Astrocyte (in vitro differentiated cells and primary cell): ENCODE measurements around the gene KANSL3. TPM values are rescaled to one million over a fixed set of nuclear protein-coding genes. Genes with fewer than 3 reads are reported as not detected.

ENCODE experiments used
- DNase-seq: peaks from one replicate; pipeline ENCODE4 v3.0.0-alpha.2; 2010; ENCODE audit warnings: low read depth
- FAIRE-seq: peaks from 2 replicates; lab custom pipeline; 2011; peaks lifted over from hg19 to GRCh38; lab: Jason Lieb, UNC
- H2AFZ ChIP-seq: 2 replicates; pipeline ENCODE4 v1.6.0; 2012; ENCODE audit warnings: low read depth, low read length, inconsistent platforms
- H3K27ac ChIP-seq: 2 replicates; pipeline ENCODE4 v1.5.1; 2011; ENCODE audit warnings: low read depth, low read length, inconsistent platforms
- H3K27me3 ChIP-seq: 2 replicates; pipeline ENCODE4 v1.6.0; 2011; ENCODE audit warnings: low read length, inconsistent platforms; ENCODE audit not compliant: insufficient read depth
- H3K36me3 ChIP-seq: 2 replicates; pipeline ENCODE4 v1.5.1; 2011; ENCODE audit warnings: low read length, inconsistent platforms; ENCODE audit not compliant: insufficient read depth
- H3K4me1 ChIP-seq: 2 replicates; pipeline ENCODE4 v1.5.1; 2011; ENCODE audit warnings: low read length, inconsistent platforms; ENCODE audit not compliant: insufficient read depth
- H3K4me2 ChIP-seq: 2 replicates; pipeline ENCODE4 v1.6.0; 2012; ENCODE audit warnings: low read length, inconsistent platforms
- H3K4me3 ChIP-seq: 2 replicates; pipeline ENCODE4 v1.5.1; 2011; ENCODE audit warnings: low read depth, mild to moderate bottlenecking, low read length, inconsistent platforms; ENCODE audit not compliant: insufficient read depth
- H3K79me2 ChIP-seq: 2 replicates; pipeline ENCODE4 v1.6.0; 2012; ENCODE audit warnings: mild to moderate bottlenecking, low read length, inconsistent platforms; ENCODE audit not compliant: insufficient read depth
- H3K9ac ChIP-seq: 2 replicates; pipeline ENCODE4 v1.6.0; 2012; ENCODE audit warnings: mild to moderate bottlenecking, low read length, inconsistent platforms
- H3K9me3 ChIP-seq: 2 replicates; pipeline ENCODE4 v1.5.1; 2012; ENCODE audit warnings: low read depth, mild to moderate bottlenecking, low read length, inconsistent platforms; ENCODE audit not compliant: insufficient read depth
- H4K20me1 ChIP-seq: 2 replicates; pipeline ENCODE4 v1.6.0; 2012; ENCODE audit warnings: low read length, inconsistent platforms; ENCODE audit not compliant: insufficient read depth
- H3K27ac Mint-ChIP-seq: one replicate; pipeline ENCODE4 v1.8.0; 2021; ENCODE audit warnings: mild to moderate bottlenecking, mixed read lengths; ENCODE audit not compliant: unreplicated experiment
- H3K27me3 Mint-ChIP-seq: one replicate; pipeline ENCODE4 v1.8.0; 2021; ENCODE audit warnings: low read depth, mixed read lengths; ENCODE audit not compliant: unreplicated experiment
- H3K36me3 Mint-ChIP-seq: one replicate; pipeline ENCODE4 v1.8.0; 2021; ENCODE audit warnings: low read depth, mixed read lengths; ENCODE audit not compliant: unreplicated experiment
- H3K4me1 Mint-ChIP-seq: one replicate; pipeline ENCODE4 v1.8.0; 2021; ENCODE audit warnings: low read depth, mixed read lengths; ENCODE audit not compliant: unreplicated experiment
- H3K4me3 Mint-ChIP-seq: one replicate; pipeline ENCODE4 v1.8.0; 2021; ENCODE audit warnings: mild to moderate bottlenecking, moderate library complexity, mixed read lengths; ENCODE audit not compliant: unreplicated experiment
- H3K9me3 Mint-ChIP-seq: one replicate; pipeline ENCODE4 v1.8.0; 2021; ENCODE audit warnings: mild to moderate bottlenecking, mixed read lengths; ENCODE audit not compliant: unreplicated experiment
- EZH2 ChIP-seq: IDR thresholded peaks from 2 replicates; pipeline ENCODE4 v1.6.1; 2012; ENCODE audit warnings: mild to moderate bottlenecking, low read length, inconsistent platforms; ENCODE audit not compliant: insufficient read depth
- total RNA-seq: library from RNA; stranded (reverse); gene quantifications from 2 replicates; pipeline ENCODE4 v1.2.1, GENCODE V29; 2021
- TF ChIP-seq, protein P1 (sequence below): IDR thresholded peaks from 2 replicates; pipeline ENCODE4 v1.5.1; 2011; ENCODE audit warnings: low read depth, mild to moderate bottlenecking, inconsistent platforms, low read length, moderate library complexity; ENCODE audit not compliant: insufficient read depth

KANSL3 gene
- total RNA-seq, 1 donor from 2014 or later, result 26.7 TPM

DNA sequence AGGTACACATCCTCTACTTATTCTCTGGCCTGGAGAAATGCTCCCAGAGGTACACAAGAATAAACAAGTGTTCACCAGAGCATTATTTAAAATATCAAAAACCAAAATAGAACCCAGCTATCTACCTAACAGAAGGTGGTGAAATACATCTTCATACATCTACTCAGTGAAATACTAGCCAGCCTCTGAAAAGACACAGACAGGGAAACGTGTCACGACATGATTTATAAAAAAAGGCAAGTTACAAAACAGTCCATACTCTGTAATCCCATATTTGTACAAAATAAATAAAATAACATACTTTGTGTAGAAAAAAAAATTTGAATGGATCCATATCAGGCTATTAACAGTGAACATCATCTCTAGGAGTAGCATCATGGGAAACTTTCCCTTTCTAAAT lies 38.2 kb downstream of the KANSL3 start:
- Mint-ChIP-seq H3K36me3 (peaks cover 35% of the 10 kb centered on the region), H3K4me1 (no peaks in the 10 kb centered on the region), H3K27ac (peak overlapping the region; percentile 35), H3K27me3 (no peaks in the 10 kb centered on the region), H3K9me3 (no peaks in the 10 kb centered on the region), H3K4me3 (no peak overlapping the region)
- no peak overlapping the region for H3K27ac ChIP-seq
- H3K36me3 ChIP-seq, result peaks cover 67% of the 10 kb centered on the region
- no peaks in the 10 kb centered on the region for H3K9me3 ChIP-seq
- H3K79me2 ChIP-seq, result no peaks in the 10 kb centered on the region
- no peaks in the 10 kb centered on the region for H3K27me3 ChIP-seq
- peaks cover 25% of the 10 kb centered on the region for H4K20me1 ChIP-seq
- no peak overlapping the region for H3K4me3 ChIP-seq
- no peak for DNase-seq
- no peak overlapping the region for H2AFZ ChIP-seq
- no peak for FAIRE-seq
- no peak overlapping the region for H3K4me2 ChIP-seq
- TF ChIP-seq, protein P1, sequence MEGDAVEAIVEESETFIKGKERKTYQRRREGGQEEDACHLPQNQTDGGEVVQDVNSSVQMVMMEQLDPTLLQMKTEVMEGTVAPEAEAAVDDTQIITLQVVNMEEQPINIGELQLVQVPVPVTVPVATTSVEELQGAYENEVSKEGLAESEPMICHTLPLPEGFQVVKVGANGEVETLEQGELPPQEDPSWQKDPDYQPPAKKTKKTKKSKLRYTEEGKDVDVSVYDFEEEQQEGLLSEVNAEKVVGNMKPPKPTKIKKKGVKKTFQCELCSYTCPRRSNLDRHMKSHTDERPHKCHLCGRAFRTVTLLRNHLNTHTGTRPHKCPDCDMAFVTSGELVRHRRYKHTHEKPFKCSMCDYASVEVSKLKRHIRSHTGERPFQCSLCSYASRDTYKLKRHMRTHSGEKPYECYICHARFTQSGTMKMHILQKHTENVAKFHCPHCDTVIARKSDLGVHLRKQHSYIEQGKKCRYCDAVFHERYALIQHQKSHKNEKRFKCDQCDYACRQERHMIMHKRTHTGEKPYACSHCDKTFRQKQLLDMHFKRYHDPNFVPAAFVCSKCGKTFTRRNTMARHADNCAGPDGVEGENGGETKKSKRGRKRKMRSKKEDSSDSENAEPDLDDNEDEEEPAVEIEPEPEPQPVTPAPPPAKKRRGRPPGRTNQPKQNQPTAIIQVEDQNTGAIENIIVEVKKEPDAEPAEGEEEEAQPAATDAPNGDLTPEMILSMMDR, result no peak
- TF ChIP-seq EZH2, result no peak
- no peaks in the 10 kb centered on the region for H3K4me1 ChIP-seq
- H3K9ac ChIP-seq, result no peak overlapping the region

DNA sequence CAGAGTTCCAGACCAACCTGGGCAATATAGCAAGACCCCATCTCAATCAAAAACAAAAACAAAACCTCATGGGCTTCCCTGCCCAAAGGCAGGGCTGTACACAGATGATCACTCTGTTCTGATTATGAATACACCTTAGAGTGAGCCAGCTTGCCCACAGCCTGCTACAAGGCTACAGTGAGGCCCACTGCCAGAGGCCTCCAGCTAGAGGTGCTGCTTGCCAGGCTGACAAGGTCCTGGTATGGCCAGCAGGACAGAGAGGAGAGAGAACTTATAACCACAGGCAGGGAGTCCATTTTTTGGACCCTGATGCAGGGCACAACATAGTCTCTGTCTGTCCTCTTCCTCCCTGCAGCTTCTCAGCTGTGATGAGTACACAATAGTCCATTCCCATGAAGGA lies 41.5 kb downstream of the KANSL3 start:
- H3K36me3 Mint-ChIP-seq, result peaks cover 43% of the 10 kb centered on the region
- H3K9me3 Mint-ChIP-seq, result no peaks in the 10 kb centered on the region
- Histone ChIP-seq H3K36me3 (peaks cover 60% of the 10 kb centered on the region), H2AFZ (no peak overlapping the region), H3K27me3 (no peaks in the 10 kb centered on the region), H3K4me3 (no peak overlapping the region), H3K4me1 (no peaks in the 10 kb centered on the region), H3K27ac (no peak overlapping the region), H4K20me1 (peaks cover 19% of the 10 kb centered on the region), H3K9ac (no peak overlapping the region), H3K9me3 (no peaks in the 10 kb centered on the region), H3K4me2 (no peak overlapping the region), H3K79me2 (no peaks in the 10 kb centered on the region)
- no peak for FAIRE-seq
- no peak overlapping the region for H3K4me3 Mint-ChIP-seq
- H3K4me1 Mint-ChIP-seq, result no peaks in the 10 kb centered on the region
- no peak for DNase-seq
- H3K27ac Mint-ChIP-seq, result no peak overlapping the region
- no peak for TF ChIP-seq EZH2
- TF ChIP-seq, protein P1, result no peak
- no peaks in the 10 kb centered on the region for H3K27me3 Mint-ChIP-seq

DNA sequence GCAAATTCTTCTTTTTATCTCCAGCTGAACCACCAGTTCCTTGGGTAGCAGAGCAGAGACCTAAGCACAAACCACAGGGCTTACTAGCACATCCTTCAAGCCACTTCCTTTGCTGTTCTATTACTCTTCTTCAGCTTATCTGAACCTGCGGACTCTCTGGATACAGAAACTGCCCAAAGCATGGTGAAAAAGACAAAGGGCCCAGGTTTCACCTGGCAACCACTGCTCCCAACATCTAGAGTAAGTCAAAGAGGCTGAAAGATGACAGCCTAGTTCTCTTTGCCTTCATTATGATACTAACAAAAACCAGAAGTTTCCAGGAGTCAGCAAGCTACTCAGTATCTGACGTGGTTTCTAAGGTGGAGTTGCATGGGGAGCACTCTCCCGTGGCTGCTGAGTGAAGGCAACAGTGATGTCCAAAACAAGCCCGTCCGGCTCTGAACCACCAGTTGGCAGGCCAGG lies 43.4 kb downstream of the KANSL3 start:
- TF ChIP-seq, protein P1, result no peak
- no peak for TF ChIP-seq EZH2
- FAIRE-seq (no peak), DNase-seq (no peak)
- H3K27me3 ChIP-seq, result no peaks in the 10 kb centered on the region
- H3K4me1 ChIP-seq, result no peaks in the 10 kb centered on the region
- no peak overlapping the region for H2AFZ ChIP-seq
- Mint-ChIP-seq H3K4me1 (no peaks in the 10 kb centered on the region), H3K4me3 (no peak overlapping the region), H3K9me3 (no peaks in the 10 kb centered on the region), H3K36me3 (peaks cover 43% of the 10 kb centered on the region), H3K27me3 (no peaks in the 10 kb centered on the region), H3K27ac (no peak overlapping the region)
- H3K4me3 ChIP-seq, result no peak overlapping the region
- peaks cover 47% of the 10 kb centered on the region for H3K36me3 ChIP-seq
- no peak overlapping the region for H3K4me2 ChIP-seq
- no peak overlapping the region for H3K9ac ChIP-seq
- no peaks in the 10 kb centered on the region for H3K9me3 ChIP-seq
- no peak overlapping the region for H3K27ac ChIP-seq
- H3K79me2 ChIP-seq, result no peaks in the 10 kb centered on the region
- H4K20me1 ChIP-seq, result peaks cover 17% of the 10 kb centered on the region
